IPS-20b (cell line): ENCODE data around the gene SP140.
"Not testable (repeated sequence)": the region's sequence is repeated elsewhere in the genome, so short reads cannot be mapped to it uniquely, and the experiment has no call there.

Experiments
- H3K27ac ChIP-seq: one replicate; pipeline ENCODE4 v1.5.1; 2013; ENCODE audit warnings: low read length
- H3K27me3 ChIP-seq: 2 replicates; pipeline ENCODE4 v1.6.1; 2013; ENCODE audit warnings: mild to moderate bottlenecking, low read length, inconsistent platforms; ENCODE audit not compliant: insufficient read depth
- H3K36me3 ChIP-seq: 2 replicates; pipeline ENCODE4 v1.6.1; 2013; ENCODE audit warnings: low read depth, mild to moderate bottlenecking, inconsistent platforms, low read length, moderate library complexity; ENCODE audit not compliant: insufficient read depth
- H3K4me1 ChIP-seq: 2 replicates; pipeline ENCODE4 v1.6.1; 2013; ENCODE audit warnings: mild to moderate bottlenecking, control low read depth, inconsistent platforms, low read length, moderate library complexity; ENCODE audit not compliant: insufficient read depth
- H3K4me3 ChIP-seq: 2 replicates; pipeline ENCODE4 v1.5.1; 2013; ENCODE audit warnings: mild to moderate bottlenecking, low read length, inconsistent platforms
- H3K9ac ChIP-seq: 2 replicates; pipeline ENCODE4 v1.6.1; 2013; ENCODE audit warnings: low read depth, mild to moderate bottlenecking, inconsistent platforms, low read length, moderate library complexity
- H3K9me3 ChIP-seq: 2 replicates; pipeline ENCODE4 v1.6.1; 2013; ENCODE audit warnings: mild to moderate bottlenecking, low read depth, low read length, inconsistent platforms; ENCODE audit not compliant: insufficient read depth

SP140 gene

DNA sequence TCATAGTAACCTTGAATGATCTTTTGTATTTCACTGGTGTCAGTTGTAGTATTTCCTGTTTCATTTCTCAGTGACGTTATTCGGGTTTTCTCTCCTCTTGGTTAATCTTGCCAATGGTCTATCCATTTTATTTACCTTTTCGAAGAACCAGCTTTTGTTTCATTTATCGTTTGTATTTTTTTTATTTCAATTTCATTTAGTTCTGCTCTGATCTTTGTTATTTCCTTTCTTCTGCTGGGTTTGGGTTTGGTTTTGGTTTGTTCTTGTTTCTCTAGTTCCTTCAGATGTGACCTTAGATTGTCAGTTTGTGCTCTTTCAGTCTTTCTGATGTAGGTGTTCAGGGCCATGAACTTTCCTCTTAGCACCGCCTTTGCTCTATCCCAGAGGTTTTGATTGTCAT is 36.7 kb downstream of the SP140 start:
- H3K4me3 ChIP-seq: no peak overlapping the region
- H3K9ac ChIP-seq: no peak overlapping the region
- no peaks in the 10 kb centered on the region for H3K27me3 ChIP-seq
- no peaks in the 10 kb centered on the region for H3K9me3 ChIP-seq
- H3K27ac ChIP-seq: no peak overlapping the region
- no peaks in the 10 kb centered on the region for H3K4me1 ChIP-seq
- no peaks in the 10 kb centered on the region for H3K36me3 ChIP-seq

- not testable (repeated sequence) for H3K27me3 ChIP-seq, H3K36me3 ChIP-seq, H3K9ac ChIP-seq, H3K4me1 ChIP-seq, H3K27ac ChIP-seq, H3K9me3 ChIP-seq, H3K4me3 ChIP-seq
These were observed 39.4 kb downstream of the SP140 start for GRCh38 chr2:230264945-230265344.

DNA sequence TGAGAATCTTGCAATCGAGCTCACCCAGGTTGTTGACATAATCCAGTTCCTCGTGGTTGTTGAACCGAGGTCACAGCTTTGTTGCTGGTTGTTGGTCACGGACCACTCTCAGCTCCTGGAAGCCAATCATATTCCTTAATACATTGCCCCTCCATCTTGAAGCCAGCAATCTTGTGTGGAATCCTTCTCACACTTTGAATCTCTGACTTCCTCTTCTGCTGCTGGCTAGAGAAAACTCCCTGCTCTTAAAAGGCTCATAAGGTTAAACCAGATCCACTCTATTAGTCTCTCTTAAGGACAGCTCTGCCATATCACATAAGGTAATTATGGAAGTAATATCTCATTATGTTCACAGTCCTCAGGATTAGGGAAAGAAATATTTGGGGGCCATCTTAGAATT is 41.1 kb downstream of the SP140 start:
- no peak overlapping the region for H3K4me3 ChIP-seq
- no peaks in the 10 kb centered on the region for H3K27me3 ChIP-seq
- H3K36me3 ChIP-seq: no peaks in the 10 kb centered on the region
- no peak overlapping the region for H3K27ac ChIP-seq
- no peaks in the 10 kb centered on the region for H3K9me3 ChIP-seq
- no peaks in the 10 kb centered on the region for H3K4me1 ChIP-seq
- H3K9ac ChIP-seq: no peak overlapping the region

DNA sequence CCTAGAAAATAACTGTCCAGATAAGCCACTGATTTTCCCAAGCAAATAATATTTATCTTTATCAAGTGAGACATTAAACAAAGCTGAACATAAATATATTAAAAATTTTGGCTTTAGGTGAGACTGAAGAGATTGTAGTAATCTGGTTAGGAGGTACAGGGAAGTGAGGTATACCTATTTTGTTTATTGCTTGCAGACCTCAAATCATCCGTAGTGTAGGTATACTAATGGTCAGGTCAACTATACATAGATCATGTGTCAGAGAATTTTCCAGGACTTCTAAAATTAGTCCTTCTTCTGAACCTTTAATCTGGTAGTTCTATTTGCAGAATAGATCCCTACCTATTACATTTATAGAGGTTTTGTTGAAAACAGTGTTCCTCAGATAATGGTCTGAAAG is 41.5 kb downstream of the SP140 start:
- no peaks in the 10 kb centered on the region for H3K9me3 ChIP-seq
- H3K27me3 ChIP-seq: no peaks in the 10 kb centered on the region
- H3K9ac ChIP-seq: no peak overlapping the region
- H3K4me1 ChIP-seq: no peaks in the 10 kb centered on the region
- no peaks in the 10 kb centered on the region for H3K36me3 ChIP-seq
- H3K4me3 ChIP-seq: no peak overlapping the region
- H3K27ac ChIP-seq: no peak overlapping the region

DNA sequence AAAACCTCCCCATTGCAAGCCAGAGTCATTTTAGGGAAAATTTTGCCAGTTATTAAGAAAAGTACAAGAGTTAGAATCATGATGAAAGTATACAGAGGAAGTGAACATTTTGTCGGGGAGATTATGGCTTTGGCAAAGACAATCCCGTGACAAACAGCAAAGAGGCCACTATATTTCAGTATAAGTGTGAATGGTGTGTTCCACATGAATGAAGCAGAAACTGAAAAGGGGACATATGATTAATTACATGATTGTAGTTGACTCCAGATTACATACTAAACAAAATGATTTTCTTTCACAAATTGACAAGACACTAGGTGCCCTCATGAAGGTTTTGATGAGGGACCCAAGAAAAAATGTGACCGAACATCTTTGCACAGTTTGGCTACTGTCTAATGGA is 42.0 kb downstream of the SP140 start:
- Histone ChIP-seq H3K27me3 (no peaks in the 10 kb centered on the region), H3K4me3 (no peak overlapping the region), H3K36me3 (no peaks in the 10 kb centered on the region), H3K9me3 (no peaks in the 10 kb centered on the region), H3K27ac (no peak overlapping the region), H3K9ac (no peak overlapping the region), H3K4me1 (no peaks in the 10 kb centered on the region)

GRCh38 chr2:230268606-230269243 is 43.2 kb downstream of the SP140 start:
- H3K27me3 ChIP-seq: no peaks in the 10 kb centered on the region
- H3K9ac ChIP-seq: no peak overlapping the region
- H3K4me3 ChIP-seq: no peak overlapping the region
- H3K36me3 ChIP-seq: no peaks in the 10 kb centered on the region
- no peaks in the 10 kb centered on the region for H3K9me3 ChIP-seq
- H3K27ac ChIP-seq: no peak overlapping the region
- no peaks in the 10 kb centered on the region for H3K4me1 ChIP-seq

GRCh38 chr2:230269715-230270114 is 44.2 kb downstream of the SP140 start:
- Histone ChIP-seq H3K9ac (no peak overlapping the region), H3K36me3 (no peaks in the 10 kb centered on the region), H3K4me1 (no peaks in the 10 kb centered on the region), H3K9me3 (no peaks in the 10 kb centered on the region), H3K27me3 (no peaks in the 10 kb centered on the region), H3K27ac (no peak overlapping the region), H3K4me3 (no peak overlapping the region)

DNA sequence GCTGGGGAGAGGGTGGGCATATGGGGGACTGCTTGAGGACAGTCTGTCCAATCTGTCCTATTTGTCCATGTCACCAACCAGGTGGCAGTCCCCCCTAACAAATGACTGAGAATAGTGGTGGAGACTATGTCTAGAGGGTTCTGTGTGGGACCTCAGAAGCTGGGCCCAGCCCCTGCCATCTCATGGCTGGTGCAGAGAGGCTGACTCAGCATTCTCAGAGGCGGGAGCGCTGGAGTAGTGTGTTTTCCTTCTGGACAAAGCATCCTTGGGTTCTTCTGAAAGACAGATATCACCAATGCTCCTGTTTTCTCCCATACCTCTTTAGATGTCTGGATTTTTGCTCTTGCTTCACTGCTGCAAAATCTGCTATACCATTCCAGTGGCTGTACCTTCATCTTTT is 57.4 kb downstream of the SP140 start:
- H3K4me3 ChIP-seq: no peak overlapping the region
- H3K27ac ChIP-seq: no peak overlapping the region
- H3K36me3 ChIP-seq: no peaks in the 10 kb centered on the region
- H3K9ac ChIP-seq: no peak overlapping the region
- H3K27me3 ChIP-seq: no peaks in the 10 kb centered on the region
- H3K9me3 ChIP-seq: no peaks in the 10 kb centered on the region
- H3K4me1 ChIP-seq: no peaks in the 10 kb centered on the region

DNA sequence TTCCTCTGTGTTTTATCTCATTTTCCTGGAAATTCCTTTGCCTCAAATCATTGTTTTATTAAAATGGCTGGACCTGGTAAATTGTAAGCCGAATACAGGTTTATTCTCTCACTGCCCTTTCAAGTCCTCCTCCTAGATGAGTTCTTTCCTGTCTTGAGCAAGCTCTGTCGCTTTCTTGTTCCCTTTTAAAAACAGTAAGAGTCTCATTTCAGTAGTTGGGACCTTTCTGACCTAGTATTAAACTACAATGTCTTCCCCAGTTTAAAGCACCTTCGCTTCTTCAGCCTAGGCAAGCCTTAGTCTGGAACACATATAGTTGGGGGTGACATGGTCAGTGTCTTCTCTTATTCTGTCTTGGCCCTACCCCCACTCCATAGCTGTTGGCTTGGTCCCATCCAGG is 60.5 kb downstream of the SP140 start:
- Histone ChIP-seq H3K27ac (no peak overlapping the region), H3K9ac (no peak overlapping the region), H3K27me3 (no peaks in the 10 kb centered on the region)

GRCh38 chr2:230289311-230289710 is 63.8 kb downstream of the SP140 start:
- H3K4me3 ChIP-seq, H3K9me3 ChIP-seq, H3K9ac ChIP-seq, H3K4me1 ChIP-seq, H3K27me3 ChIP-seq, H3K27ac ChIP-seq, H3K36me3 ChIP-seq: not testable (repeated sequence)

More for the DNA sequence above, 60.5 kb downstream of the SP140 start:
- Histone ChIP-seq H3K36me3 (no peaks in the 10 kb centered on the region), H3K4me1 (no peaks in the 10 kb centered on the region), H3K4me3 (no peak overlapping the region), H3K9me3 (no peaks in the 10 kb centered on the region)

- H3K36me3 ChIP-seq: no peaks in the 10 kb centered on the region
- 0 out of 2 replicates have a peak, but pooled peaks cover 4% of the 10 kb centered on the region for H3K9me3 ChIP-seq
- no peak overlapping the region for H3K27ac ChIP-seq
- H3K4me3 ChIP-seq: no peak overlapping the region
- H3K27me3 ChIP-seq: no peaks in the 10 kb centered on the region
- H3K4me1 ChIP-seq: no peaks in the 10 kb centered on the region
- H3K9ac ChIP-seq: no peak overlapping the region
These were observed 69.7 kb downstream of the SP140 start for GRCh38 chr2:230295192-230295591.

- H3K4me3 ChIP-seq: no peak overlapping the region
- no peaks in the 10 kb centered on the region for H3K36me3 ChIP-seq
- no peaks in the 10 kb centered on the region for H3K4me1 ChIP-seq
- peaks cover 4% of the 10 kb centered on the region; the same call in 1 of the 2 replicates for H3K9me3 ChIP-seq
- H3K27ac ChIP-seq: no peak overlapping the region
- H3K9ac ChIP-seq: no peak overlapping the region
- H3K27me3 ChIP-seq: no peaks in the 10 kb centered on the region
These were observed 71.4 kb downstream of the SP140 start for GRCh38 chr2:230296917-230297316.
